Liver (tissue), 9 donors: ENCODE results near the gene OGN. TPM values are rescaled to one million over a fixed set of nuclear protein-coding genes. Genes with fewer than 3 reads are reported as not detected.
"Not testable (repeated sequence)": the region's sequence is repeated elsewhere in the genome, so short reads cannot be mapped to it uniquely, and the experiment has no call there.

Source experiments
- DNase-seq: peaks from one replicate; pipeline ENCODE4 v3.0.0-alpha.2; 2017; ENCODE audit warnings: low spot score
- H3K27ac ChIP-seq, 2 donors: one replicate each; pipeline ENCODE4 v1.7.0; 2013; ENCODE audit warnings: inconsistent platforms in 2 of 2, low read length in 2 of 2, control low read depth in 1 of 2, low read depth in 1 of 2, mild to moderate bottlenecking in 1 of 2
- H3K27me3 ChIP-seq, 4 donors: one replicate each; pipeline versions ENCODE4 v1.6.1 to v1.7.0; 2013; ENCODE audit warnings: low read length in 3 of 4, inconsistent platforms in 1 of 4, mild to moderate bottlenecking in 1 of 4, moderate library complexity in 1 of 4; ENCODE audit not compliant: control insufficient read depth in 4 of 4, insufficient read depth in 4 of 4
- H3K36me3 ChIP-seq, 4 donors: one replicate each; pipeline versions ENCODE4 v1.6.1 to v1.7.0; 2013; ENCODE audit warnings: low read length in 3 of 4, mild to moderate bottlenecking in 3 of 4, low read depth in 1 of 4, moderate library complexity in 1 of 4; ENCODE audit not compliant: control insufficient read depth in 4 of 4, insufficient read depth in 3 of 4
- H3K4me1 ChIP-seq, 4 donors: one replicate each; pipeline versions ENCODE4 v1.6.1 to v1.7.0; 2013; ENCODE audit warnings: low read length in 3 of 4, mild to moderate bottlenecking in 3 of 4, moderate library complexity in 1 of 4; ENCODE audit not compliant: control insufficient read depth in 4 of 4, insufficient read depth in 4 of 4
- H3K4me3 ChIP-seq, 3 donors: one replicate each; pipeline versions ENCODE4 v1.6.1 to v1.7.0; 2013; ENCODE audit warnings: low read length in 3 of 3, control low read depth in 1 of 3, low read depth in 1 of 3, mild to moderate bottlenecking in 1 of 3
- H3K9ac ChIP-seq, 2 donors: one replicate each; pipeline ENCODE4 v1.7.0; 2013; ENCODE audit warnings: low read length in 2 of 2, mild to moderate bottlenecking in 2 of 2, moderate library complexity in 2 of 2, control low read depth in 1 of 2, low read depth in 1 of 2
- H3K9me3 ChIP-seq, 4 donors: one replicate each; pipeline versions ENCODE4 v1.6.1 to v1.7.0; 2013; ENCODE audit warnings: low read length in 3 of 4; ENCODE audit not compliant: control insufficient read depth in 4 of 4
- FOXA1 ChIP-seq: IDR thresholded peaks from 2 replicates; pipeline ENCODE4 v1.6.1; 2016; ENCODE audit warnings: antibody characterized with exemption
- GABPA ChIP-seq, 2 donors: IDR thresholded peaks in 1 of 2; conservative IDR thresholded peaks in 1 of 2; 2 replicates each; pipeline ENCODE4 v1.6.1; 2016; ENCODE audit warnings: antibody characterized with exemption in 2 of 2, mild to moderate bottlenecking in 1 of 2, moderate library complexity in 1 of 2
- RAD21 ChIP-seq, 2 donors: IDR thresholded peaks; 2 replicates each; pipeline ENCODE4 v1.6.1; 2016; ENCODE audit warnings: antibody characterized with exemption in 2 of 2, mild to moderate bottlenecking in 2 of 2
- SP1 ChIP-seq: IDR thresholded peaks from 2 replicates; pipeline ENCODE4 v1.6.1; 2018; ENCODE audit warnings: antibody characterized with exemption, mild to moderate bottlenecking
- YY1 ChIP-seq: IDR thresholded peaks from 2 replicates; pipeline ENCODE4 v1.6.1; 2016; ENCODE audit warnings: antibody characterized with exemption, mild to moderate bottlenecking
- WGBS: extraction: QIAGEN DNeasy Blood & Tissue Kit; methylation state at CpG from one replicate; pipeline ENCODE4 v1.1.7; 2013; 5-methylcytosine and 5-hydroxymethylcytosine counted together
- polyA plus RNA-seq, 2 donors: library from polyadenylated mRNA; stranded (reverse) in 1 of 2; unstranded in 1 of 2; fragments of 200-250 nt in 1 of 2; fragments of >200 nt in 1 of 2; fragmentation: Nextera tagmentation in 1 of 2; extraction: Ambion mirVana in 1 of 2; gene quantifications; one replicate each; pipeline versions ENCODE4 v1.2.1 to v1.2.3, GENCODE V29; 2013 to 2015
- total RNA-seq, 2 donors: library from RNA; depleted of rRNA; stranded (reverse); fragments of >200 nt; gene quantifications; one replicate each; pipeline ENCODE4 v1.2.3, GENCODE V29; 2014
- TF ChIP-seq, protein P1 (sequence below): fragments of 150-350 bp; IDR thresholded peaks from 2 replicates; pipeline ENCODE4 v1.5.1; 2017; ENCODE audit warnings: improper control_type of control experiment, low read depth, low read length; ENCODE audit not compliant: missing input control
- TF ChIP-seq, protein P2 (sequence below): IDR thresholded peaks from 2 replicates; pipeline ENCODE4 v1.6.1; 2016; ENCODE audit warnings: antibody characterized with exemption
- TF ChIP-seq, protein P3 (sequence below): IDR thresholded peaks from 2 replicates; pipeline ENCODE4 v1.6.1; 2016; ENCODE audit warnings: antibody characterized with exemption, mild to moderate bottlenecking
- donor health status: healthy.
- donor health status: healthy.
- donor health status: healthy.
- donor health status: healthy.
- donor health status: healthy.

Gene OGN
- total and polyA plus RNA-seq, 4 donors, result 0.92 to 4.0 (median 1.1) TPM

DNA sequence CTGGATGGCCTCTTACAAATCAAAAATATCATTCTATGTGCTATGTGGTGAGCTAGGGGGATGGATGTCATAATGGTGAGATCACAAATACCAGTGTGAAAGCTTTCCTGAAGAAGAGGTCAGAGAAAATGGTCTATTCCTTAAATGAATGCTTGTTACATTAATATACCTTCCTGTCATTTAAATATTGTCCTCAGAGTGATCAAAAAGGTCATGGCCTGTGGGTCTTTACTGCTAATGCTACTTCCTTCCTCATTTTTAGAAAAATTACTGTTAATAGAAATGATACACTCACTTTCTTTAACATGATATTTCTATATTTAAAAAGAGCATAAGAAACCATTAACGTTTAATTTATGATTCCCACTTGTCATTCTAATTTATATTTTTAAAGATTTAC, 10.2 kb upstream of the OGN start:
- Histone ChIP-seq H3K36me3 (no peaks in the 10 kb centered on the region), H3K27ac (no peak overlapping the region), H3K4me1 (no peaks in the 10 kb centered on the region), H3K4me3 (no peak overlapping the region), H3K9me3 (no peaks in the 10 kb centered on the region), H3K9ac (no peak overlapping the region), H3K27me3 (no peaks in the 10 kb centered on the region)
- whole genome bisulfite sequencing, result 75% methylated on average over 1 of the region's 1 CpG
- TF ChIP-seq, protein P1, sequence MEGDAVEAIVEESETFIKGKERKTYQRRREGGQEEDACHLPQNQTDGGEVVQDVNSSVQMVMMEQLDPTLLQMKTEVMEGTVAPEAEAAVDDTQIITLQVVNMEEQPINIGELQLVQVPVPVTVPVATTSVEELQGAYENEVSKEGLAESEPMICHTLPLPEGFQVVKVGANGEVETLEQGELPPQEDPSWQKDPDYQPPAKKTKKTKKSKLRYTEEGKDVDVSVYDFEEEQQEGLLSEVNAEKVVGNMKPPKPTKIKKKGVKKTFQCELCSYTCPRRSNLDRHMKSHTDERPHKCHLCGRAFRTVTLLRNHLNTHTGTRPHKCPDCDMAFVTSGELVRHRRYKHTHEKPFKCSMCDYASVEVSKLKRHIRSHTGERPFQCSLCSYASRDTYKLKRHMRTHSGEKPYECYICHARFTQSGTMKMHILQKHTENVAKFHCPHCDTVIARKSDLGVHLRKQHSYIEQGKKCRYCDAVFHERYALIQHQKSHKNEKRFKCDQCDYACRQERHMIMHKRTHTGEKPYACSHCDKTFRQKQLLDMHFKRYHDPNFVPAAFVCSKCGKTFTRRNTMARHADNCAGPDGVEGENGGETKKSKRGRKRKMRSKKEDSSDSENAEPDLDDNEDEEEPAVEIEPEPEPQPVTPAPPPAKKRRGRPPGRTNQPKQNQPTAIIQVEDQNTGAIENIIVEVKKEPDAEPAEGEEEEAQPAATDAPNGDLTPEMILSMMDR, result no peak
- DNase-seq, result no peak

DNA sequence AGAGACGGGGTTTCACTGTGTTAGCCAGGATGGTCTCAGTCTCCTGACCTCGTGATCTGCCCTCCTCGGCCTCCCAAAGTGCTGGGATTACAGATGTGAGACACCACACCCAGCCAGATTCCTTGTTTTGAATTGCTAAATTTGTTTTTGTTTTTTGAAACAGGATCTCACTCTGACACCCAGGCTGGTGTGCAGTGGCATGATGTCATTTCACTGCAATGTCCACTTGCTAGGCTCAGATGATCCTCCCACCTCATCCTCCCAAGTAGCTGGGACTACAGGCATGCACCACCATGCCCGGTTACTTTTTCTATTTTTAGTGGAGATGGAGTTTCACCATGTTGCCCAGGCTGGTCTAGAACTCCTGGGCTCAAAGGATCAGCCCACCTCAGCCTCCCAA, 6.8 kb upstream of the OGN start:
- H3K9ac ChIP-seq, H3K9me3 ChIP-seq, DNase-seq, H3K27ac ChIP-seq, H3K36me3 ChIP-seq, H3K4me1 ChIP-seq, H3K27me3 ChIP-seq, H3K4me3 ChIP-seq: not testable (repeated sequence)
- 87% methylated on average over 4 of the region's 4 CpGs for WGBS

DNA sequence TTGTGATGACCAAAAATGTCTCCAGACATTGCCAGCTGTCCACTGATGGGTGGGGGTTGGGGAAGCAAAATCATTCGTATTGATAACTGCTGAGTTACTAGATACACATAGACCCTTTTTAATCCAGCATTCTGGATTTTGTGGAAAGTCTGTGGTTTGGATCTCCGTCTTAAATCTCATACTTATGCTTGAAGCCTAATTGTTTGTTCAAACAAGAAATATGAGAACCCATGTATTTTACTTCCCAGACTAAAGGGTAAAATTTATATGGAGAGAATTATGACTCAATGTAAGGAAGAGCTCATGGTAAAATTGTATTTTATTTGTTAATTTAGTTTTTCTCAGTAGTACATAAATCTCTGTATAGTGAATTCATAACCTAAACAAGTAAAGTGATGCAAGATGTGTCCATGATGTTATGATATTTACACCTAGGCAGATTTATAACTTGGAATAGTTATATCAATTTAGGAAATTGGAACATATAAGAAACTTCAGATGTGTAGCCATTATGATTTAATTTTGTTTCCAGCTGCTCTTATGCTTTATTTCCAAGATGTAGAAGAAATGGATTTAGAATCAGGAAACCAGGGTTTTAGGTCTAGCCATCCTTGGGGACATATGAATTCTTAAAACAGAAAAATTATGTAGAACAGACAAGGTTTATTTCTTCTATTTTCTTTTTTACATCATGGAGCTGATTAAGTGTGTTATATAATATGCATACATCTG, 4.5 kb upstream of the OGN start:
- Histone ChIP-seq H3K27me3 (no peaks in the 10 kb centered on the region), H3K4me3 (no peak overlapping the region), H3K4me1 (no peaks in the 10 kb centered on the region), H3K9me3 (no peaks in the 10 kb centered on the region), H3K36me3 (no peaks in the 10 kb centered on the region), H3K27ac (no peak overlapping the region), H3K9ac (no peak overlapping the region)
- no peak for TF ChIP-seq YY1
- TF ChIP-seq, protein P2, sequence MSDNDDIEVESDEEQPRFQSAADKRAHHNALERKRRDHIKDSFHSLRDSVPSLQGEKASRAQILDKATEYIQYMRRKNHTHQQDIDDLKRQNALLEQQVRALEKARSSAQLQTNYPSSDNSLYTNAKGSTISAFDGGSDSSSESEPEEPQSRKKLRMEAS, result no peak
- no peak for TF ChIP-seq SP1
- no peak for TF ChIP-seq GABPA (IDR thresholded peaks at IDR 0.05 in 1 of 2, conservative IDR thresholded peaks at IDR 0.05 in 1 of 2)
- no peak for TF ChIP-seq FOXA1
- WGBS, result 98% methylated on average over 2 of the region's 2 CpGs
- DNase-seq, result no peak

DNA sequence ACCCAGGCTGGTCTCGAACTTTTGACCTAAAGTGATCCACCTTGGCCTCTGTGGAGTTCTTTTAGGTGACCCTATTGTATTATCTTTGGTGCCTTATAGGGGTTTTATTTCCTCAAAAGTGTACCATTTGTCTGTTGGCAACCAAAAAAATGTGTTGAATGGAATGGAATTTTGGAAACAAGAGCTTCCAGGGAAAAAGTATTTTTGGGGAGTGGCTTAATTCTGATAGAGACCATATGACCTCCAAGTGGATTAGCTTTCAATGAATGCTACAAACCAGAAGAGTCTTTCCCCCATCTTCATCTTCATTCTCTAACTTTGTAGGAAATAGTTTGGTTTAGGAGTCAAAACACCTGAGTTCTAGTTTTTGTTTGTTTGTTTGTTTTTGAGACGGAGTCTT, 3.4 kb upstream of the OGN start:
- WGBS, result 94% methylated on average over 2 of the region's 2 CpGs
- no peaks in the 10 kb centered on the region for H3K36me3 ChIP-seq
- TF ChIP-seq RAD21 (IDR thresholded peaks at IDR 0.05) (no peak), SP1 (no peak)
- TF ChIP-seq, protein P3, sequence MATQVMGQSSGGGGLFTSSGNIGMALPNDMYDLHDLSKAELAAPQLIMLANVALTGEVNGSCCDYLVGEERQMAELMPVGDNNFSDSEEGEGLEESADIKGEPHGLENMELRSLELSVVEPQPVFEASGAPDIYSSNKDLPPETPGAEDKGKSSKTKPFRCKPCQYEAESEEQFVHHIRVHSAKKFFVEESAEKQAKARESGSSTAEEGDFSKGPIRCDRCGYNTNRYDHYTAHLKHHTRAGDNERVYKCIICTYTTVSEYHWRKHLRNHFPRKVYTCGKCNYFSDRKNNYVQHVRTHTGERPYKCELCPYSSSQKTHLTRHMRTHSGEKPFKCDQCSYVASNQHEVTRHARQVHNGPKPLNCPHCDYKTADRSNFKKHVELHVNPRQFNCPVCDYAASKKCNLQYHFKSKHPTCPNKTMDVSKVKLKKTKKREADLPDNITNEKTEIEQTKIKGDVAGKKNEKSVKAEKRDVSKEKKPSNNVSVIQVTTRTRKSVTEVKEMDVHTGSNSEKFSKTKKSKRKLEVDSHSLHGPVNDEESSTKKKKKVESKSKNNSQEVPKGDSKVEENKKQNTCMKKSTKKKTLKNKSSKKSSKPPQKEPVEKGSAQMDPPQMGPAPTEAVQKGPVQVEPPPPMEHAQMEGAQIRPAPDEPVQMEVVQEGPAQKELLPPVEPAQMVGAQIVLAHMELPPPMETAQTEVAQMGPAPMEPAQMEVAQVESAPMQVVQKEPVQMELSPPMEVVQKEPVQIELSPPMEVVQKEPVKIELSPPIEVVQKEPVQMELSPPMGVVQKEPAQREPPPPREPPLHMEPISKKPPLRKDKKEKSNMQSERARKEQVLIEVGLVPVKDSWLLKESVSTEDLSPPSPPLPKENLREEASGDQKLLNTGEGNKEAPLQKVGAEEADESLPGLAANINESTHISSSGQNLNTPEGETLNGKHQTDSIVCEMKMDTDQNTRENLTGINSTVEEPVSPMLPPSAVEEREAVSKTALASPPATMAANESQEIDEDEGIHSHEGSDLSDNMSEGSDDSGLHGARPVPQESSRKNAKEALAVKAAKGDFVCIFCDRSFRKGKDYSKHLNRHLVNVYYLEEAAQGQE, result no peak
- H3K4me3 ChIP-seq, result no peak overlapping the region
- no peak for DNase-seq
- H3K27ac ChIP-seq, result no peak overlapping the region
- H3K9ac ChIP-seq, result no peak overlapping the region
- no peaks in the 10 kb centered on the region for H3K9me3 ChIP-seq
- H3K4me1 ChIP-seq, result no peaks in the 10 kb centered on the region
- H3K27me3 ChIP-seq, result no peaks in the 10 kb centered on the region
